GM12878 (cell line): ENCODE data around the gene UXS1. TPM values are rescaled to one million over a fixed set of nuclear protein-coding genes. Genes with fewer than 3 reads are reported as not detected.

Experiments used
- ATAC-seq: fragments of 200-7000 bp; cut with Tn5 transposase; 3 replicates; pipeline ENCODE4 v1.9.1; 2020; ENCODE audit warnings: mild to moderate bottlenecking, moderate library complexity
- BruUV-seq: library from RNA; stranded (reverse); fragments of 400-500 nt; replicated peaks from 2 replicates; lab custom pipeline; 2021; lab: Mats Ljungman, UMichigan
- CTCF ChIA-PET: fragments of 300-600 bp; sonication (Branson Sonifier 250); formaldehyde crosslinking; extraction: SDS; loops from one replicate; lab custom pipeline; 2021; ENCODE audit warnings: inconsistent platforms; lab: Yijun Ruan, JAX
- POLR2A ChIA-PET: fragments of 350-600 bp; formaldehyde crosslinking; extraction: SDS; loops from one replicate; lab custom pipeline; 2021; ENCODE audit warnings: inconsistent platforms; lab: Charles Lee
- RAD21 ChIA-PET: fragments of 300-600 bp; sonication (Branson Sonifier 250); formaldehyde crosslinking; loops from one replicate; lab custom pipeline; 2023; ENCODE audit warnings: antibody characterized with exemption; ENCODE audit not compliant: unreplicated experiment; lab: Charles Lee
- SMC1A ChIA-PET: fragments of 300-600 bp; sonication (Branson Sonifier 250); formaldehyde crosslinking; loops from one replicate; lab custom pipeline; 2023; ENCODE audit not compliant: unreplicated experiment, uncharacterized antibody; lab: Charles Lee
- DNase-seq: peaks from one replicate; pipeline ENCODE4 v3.0.0-alpha.2; 2011; ENCODE audit warnings: low read depth, low spot score
- FAIRE-seq: peaks from 3 replicates; lab custom pipeline; 2011; peaks lifted over from hg19 to GRCh38; lab: Jason Lieb, UNC
- H2AFZ ChIP-seq: 2 replicates; pipeline ENCODE4 v1.6.0; 2011; ENCODE audit warnings: low read depth, low read length, control low read depth; ENCODE audit not compliant: control insufficient read depth
- H3K27ac ChIP-seq: 2 replicates; pipeline ENCODE4 v1.5.1; 2011; ENCODE audit warnings: control low read depth; ENCODE audit not compliant: control insufficient read depth, insufficient read depth
- H3K27me3 ChIP-seq, 2 experiments: replicated peaks in 1 of 2; 2 replicates each; pipeline versions ENCODE4 v1.6.0 to v1.6.1; 2011; ENCODE audit warnings: low read length in 1 of 2; ENCODE audit not compliant: control insufficient read depth in 2 of 2, insufficient read depth in 2 of 2
- H3K36me3 ChIP-seq, 2 experiments: 2 replicates each; pipeline ENCODE4 v1.5.1; 2011; ENCODE audit warnings: low read length in 1 of 2; ENCODE audit not compliant: control insufficient read depth in 2 of 2, insufficient read depth in 2 of 2
- H3K4me1 ChIP-seq: 2 replicates; pipeline ENCODE4 v1.6.1; 2011; ENCODE audit warnings: mild to moderate bottlenecking, low read length, moderate library complexity, mixed read lengths; ENCODE audit not compliant: control insufficient read depth, insufficient read depth
- H3K4me2 ChIP-seq: 2 replicates; pipeline ENCODE4 v1.6.0; 2011; ENCODE audit warnings: control low read depth; ENCODE audit not compliant: control insufficient read depth, insufficient read depth
- H3K4me3 ChIP-seq: fragments of 200-600 bp; sonication (generic); 2 replicates; pipeline ENCODE4 v1.5.1; 2016
- H3K79me2 ChIP-seq: 2 replicates; pipeline ENCODE4 v1.6.0; 2011; ENCODE audit warnings: low read length; ENCODE audit not compliant: control insufficient read depth, insufficient read depth
- H3K9ac ChIP-seq: 2 replicates; pipeline ENCODE4 v1.8.0; 2011; ENCODE audit warnings: low read length, control low read depth, mixed read lengths; ENCODE audit not compliant: control insufficient read depth, insufficient read depth
- H3K9me3 ChIP-seq: replicated peaks from 3 replicates; pipeline ENCODE4 v1.5.1; 2011; ENCODE audit warnings: mild to moderate bottlenecking, low read length; ENCODE audit not compliant: control insufficient read depth, insufficient read depth
- H4K20me1 ChIP-seq: 2 replicates; pipeline ENCODE4 v1.6.0; 2011; ENCODE audit not compliant: control insufficient read depth, insufficient read depth
- GATAD2B ChIP-seq: fragments of 450-650 bp; conservative IDR thresholded peaks from 2 replicates; pipeline ENCODE4 v1.6.1; 2017; ENCODE audit warnings: low read depth, mild to moderate bottlenecking, moderate library complexity
- JUND ChIP-seq: IDR thresholded peaks from 2 replicates; pipeline ENCODE4 v1.6.1; 2012; ENCODE audit warnings: low read depth, mild to moderate bottlenecking, low read length, improper control_type of control experiment, moderate library complexity
- MEF2B ChIP-seq: fragments of 450-650 bp; IDR thresholded peaks from 2 replicates; pipeline ENCODE4 v1.6.1; 2018; ENCODE audit warnings: mild to moderate bottlenecking, moderate library complexity; ENCODE audit not compliant: partially characterized antibody, poor library complexity, severe bottlenecking
- NR2C2 ChIP-seq: IDR thresholded peaks from 2 replicates; pipeline ENCODE4 v1.6.1; 2011; ENCODE audit warnings: borderline replicate concordance, low read depth; ENCODE audit not compliant: control insufficient read depth, insufficient read length
- SP1 ChIP-seq: IDR thresholded peaks from one replicate; pipeline ENCODE4 v1.6.1; 2011; ENCODE audit warnings: low read depth, low read length
- YBX1 ChIP-seq: fragments of 450-650 bp; IDR thresholded peaks from 2 replicates; pipeline ENCODE4 v1.6.1; 2016; ENCODE audit warnings: antibody characterized with exemption
- ZNF622 ChIP-seq: fragments of 450-650 bp; IDR thresholded peaks from 2 replicates; pipeline ENCODE4 v1.6.1; 2017; ENCODE audit warnings: mild to moderate bottlenecking, inconsistent platforms
- WGBS: methylation state at CpG from one replicate; pipeline ENCODE4 v1.1.6; 2016; ENCODE audit warnings: low lambda C conversion rate; ENCODE audit not compliant: insufficient replicate concordance, insufficient coverage; ENCODE audit errors: missing lambda C conversion rate; 5-methylcytosine and 5-hydroxymethylcytosine counted together
- in situ Hi-C: fragments of 300-500 bp; cut with MboI; formaldehyde crosslinking; loops from 9 replicates; pipeline ENCODE4 v1.14.3; 2018; ENCODE audit warnings: mixed read lengths
- intact Hi-C: fragments of 100-400 bp; cut with micrococcal nuclease; formaldehyde crosslinking; loops from one replicate; pipeline ENCODE4 v1.14.2; 2022; ENCODE audit not compliant: unreplicated experiment
- polyA plus RNA-seq, 11 experiments: library from polyadenylated mRNA; depleted of rRNA in 4 of 11; unstranded in 6 of 11; stranded (reverse) in 5 of 11; fragments of >200 nt; fragmentation: Nextera tagmentation in 4 of 11; fragmentation: Illumina TruSeq in 1 of 11; extraction: Ambion mirVana in 4 of 11; extraction: Trizol in 1 of 11; gene quantifications; 1 replicate in 1 of 11; 2 replicates in 10 of 11; pipeline versions ENCODE4 v1.2.1 to v1.2.3, GENCODE V29; 2011 to 2016; ENCODE audit warnings: inconsistent platforms in 2 of 11, missing spikeins in 2 of 11, low read depth in 1 of 11
- total RNA-seq, 4 experiments: library from RNA; depleted of rRNA in 3 of 4; stranded (reverse); fragments of >200 nt in 3 of 4; fragmentation: Illumina TruSeq in 1 of 4; extraction: Trizol in 1 of 4; gene quantifications; 2 replicates each; pipeline versions ENCODE4 v1.2.1 to v1.2.3, GENCODE V29; 2013 to 2021
- TF ChIP-seq, protein P1 (sequence below): fragments of 450-650 bp; IDR thresholded peaks from 2 replicates; pipeline ENCODE4 v1.6.1; 2017; ENCODE audit warnings: low read depth, mild to moderate bottlenecking, moderate library complexity

The UXS1 gene
- total and polyA plus RNA-seq, 10 of the 15 experiments (the other 5 are each of a cell fraction or from before 2014, with no cell fraction given), result 6.0 to 25.4 (median 24.0) TPM

DNA sequence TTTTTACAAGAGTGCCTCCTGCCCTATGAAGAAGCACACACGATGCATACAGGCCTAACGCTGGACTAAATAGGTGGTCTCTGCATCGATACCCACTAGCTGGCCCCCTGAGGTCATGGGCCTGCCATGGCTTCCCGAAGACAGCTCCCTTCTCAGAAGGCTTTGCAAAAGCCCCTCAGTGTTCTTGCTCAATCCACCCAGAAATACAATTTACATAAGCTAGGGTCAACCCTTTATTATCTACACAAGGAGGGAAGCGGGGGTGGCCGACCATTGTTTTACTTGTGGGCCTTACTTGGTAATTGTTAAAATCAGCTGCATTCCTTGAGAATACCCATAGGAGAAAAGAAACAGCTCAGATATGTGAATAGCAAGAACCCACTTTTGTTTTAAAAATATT is 28.5 kb downstream of the UXS1 start:
- H3K79me2 ChIP-seq, result no peaks in the 10 kb centered on the region; the same call in 1 of the 2 replicates
- ChIA-PET CTCF (interaction anchor here (1.1 to 2.0 kb wide), 2 partner anchors 9 to 17 kb away, joined by 3 to 4 read pairs; no protein-coding TSS in a partner anchor), SMC1A (interaction anchor here (0.8 kb wide), 1 partner anchor 368 kb away, joined by 3 read pairs; no protein-coding TSS in a partner anchor)

GRCh38 chr2:106165029-106165428 is 29.1 kb downstream of the UXS1 start:
- Histone ChIP-seq H3K4me2 (no peak overlapping the region), H4K20me1 (no peaks in the 10 kb centered on the region), H3K4me1 (peaks cover 16% of the 10 kb centered on the region), H3K27me3 (no peaks in the 10 kb centered on the region), H3K27ac (peak overlapping the region; percentile 13; the same call in 1 of the 2 replicates), H3K36me3 (peaks cover 4 to 7% of the 10 kb centered on the region in 2 experiments; a peak in 3 of 4 replicates), H2AFZ (no peak overlapping the region), H3K9ac (no peak overlapping the region), H3K79me2 (no peaks in the 10 kb centered on the region; the same call in 1 of the 2 replicates), H3K4me3 (no peak overlapping the region), H3K9me3 (no peaks in the 10 kb centered on the region)
- ChIA-PET RAD21 (no interaction called here), CTCF (interaction anchor here (2.0 kb wide), 1 partner anchor 17 kb away, joined by 4 read pairs; no protein-coding TSS in a partner anchor), POLR2A (no interaction called here), SMC1A (no interaction called here)
- WGBS, result 96% methylated on average over 3 of the region's 3 CpGs
- ATAC-seq (no peak), FAIRE-seq (no peak), DNase-seq (no peak)
- in situ Hi-C loops (no loop called here), intact Hi-C loops (no loop called here)
- no TSS peak for BruUV-seq
- TF ChIP-seq ZNF622 (no peak), YBX1 (no peak)
- TF ChIP-seq, protein P1, sequence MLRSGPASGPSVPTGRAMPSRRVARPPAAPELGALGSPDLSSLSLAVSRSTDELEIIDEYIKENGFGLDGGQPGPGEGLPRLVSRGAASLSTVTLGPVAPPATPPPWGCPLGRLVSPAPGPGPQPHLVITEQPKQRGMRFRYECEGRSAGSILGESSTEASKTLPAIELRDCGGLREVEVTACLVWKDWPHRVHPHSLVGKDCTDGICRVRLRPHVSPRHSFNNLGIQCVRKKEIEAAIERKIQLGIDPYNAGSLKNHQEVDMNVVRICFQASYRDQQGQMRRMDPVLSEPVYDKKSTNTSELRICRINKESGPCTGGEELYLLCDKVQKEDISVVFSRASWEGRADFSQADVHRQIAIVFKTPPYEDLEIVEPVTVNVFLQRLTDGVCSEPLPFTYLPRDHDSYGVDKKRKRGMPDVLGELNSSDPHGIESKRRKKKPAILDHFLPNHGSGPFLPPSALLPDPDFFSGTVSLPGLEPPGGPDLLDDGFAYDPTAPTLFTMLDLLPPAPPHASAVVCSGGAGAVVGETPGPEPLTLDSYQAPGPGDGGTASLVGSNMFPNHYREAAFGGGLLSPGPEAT, result no peak

More for the DNA sequence above, 28.5 kb downstream of the UXS1 start:
- RAD21 ChIA-PET, result no interaction called here
- no peaks in the 10 kb centered on the region for H3K9me3 ChIP-seq
- peaks cover 13% of the 10 kb centered on the region for H3K4me1 ChIP-seq
- H3K36me3 ChIP-seq, result peaks cover 0 to 3% of the 10 kb centered on the region in 2 experiments; a peak in 3 of 4 replicates
- POLR2A ChIA-PET, result no interaction called here
- 80% methylated on average over 6 of the region's 6 CpGs for WGBS
- no peak overlapping the region for H3K4me3 ChIP-seq
- intact Hi-C loops, result no loop called here
- no peak overlapping the region for H3K4me2 ChIP-seq
- ATAC-seq (no peak), FAIRE-seq (no peak), DNase-seq (no peak)
- no peak overlapping the region for H2AFZ ChIP-seq
- no TSS peak for BruUV-seq
- in situ Hi-C loops, result no loop called here
- no peak overlapping the region for H3K9ac ChIP-seq
- no peak overlapping the region for H3K27ac ChIP-seq
- no peaks in the 10 kb centered on the region for H3K27me3 ChIP-seq
- no peaks in the 10 kb centered on the region for H4K20me1 ChIP-seq
- no peak for TF ChIP-seq MEF2B
- no peak for TF ChIP-seq GATAD2B
- no peak for TF ChIP-seq JUND
- no peak for TF ChIP-seq SP1
- no peak for TF ChIP-seq NR2C2
- TF ChIP-seq, all 136 proteins: peak for 0
